ENCODE results near the gene PMIS2. TPM values are rescaled to one million over a fixed set of nuclear protein-coding genes. Genes with fewer than 3 reads are reported as not detected.
A peak's percentile ranks its signal among the peaks of the same experiment; 100 is the strongest.

Gene PMIS2
- total and polyA plus RNA-seq, 2 of the 8 experiments (the other 6 are each of a cell fraction or from before 2014, with no cell fraction given), result not detected

DNA sequence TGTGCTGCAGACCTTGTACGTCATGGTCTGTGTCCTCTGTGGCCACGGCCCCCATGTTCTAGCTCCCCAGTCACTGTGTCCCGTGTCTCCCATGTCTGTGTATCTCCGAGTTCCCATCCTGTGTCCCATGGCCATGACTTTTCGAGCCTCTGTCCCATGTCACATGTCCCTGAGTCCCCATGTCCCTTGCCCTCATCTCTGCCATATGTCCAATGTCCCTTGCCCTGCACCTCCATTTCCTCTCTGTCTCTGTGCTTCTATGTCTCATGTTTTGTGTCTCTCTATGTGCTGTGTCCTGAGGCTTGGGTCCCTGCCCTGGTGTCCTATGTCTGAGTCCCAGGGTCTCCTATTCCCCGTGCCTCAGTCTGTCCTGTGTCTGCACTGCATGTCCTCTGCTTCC is 24.5 kb upstream of the PMIS2 start:
- Histone ChIP-seq H2BK5ac (ENCODE audit: low read depth, low read length) (no peak overlapping the region), H3K4ac (replicated peaks; ENCODE audit: insufficient read length, low read depth, low read length) (no peak overlapping the region), H2BK15ac (ENCODE audit: low read length) (no peak overlapping the region), H3K36me3 (ENCODE audit: control insufficient read depth in 2 of 4, insufficient read depth in 4 of 4, low read length in 3 of 4) (no peaks in the 10 kb centered on the region), H2BK12ac (ENCODE audit: low read depth, low read length) (peak overlapping the region; percentile 80; the same call in 1 of the 2 replicates), H2AFZ (ENCODE audit: low read length) (no peak overlapping the region), H3K9me3 (ENCODE audit: insufficient read depth in 2 of 2, low read depth in 1 of 2, low read length in 1 of 2) (no peaks in the 10 kb centered on the region; a peak in 1 of 4 replicates), H3K27me3 (replicated peaks in 1 of 4; ENCODE audit: control insufficient read depth in 3 of 4, extremely low read depth in 1 of 4, insufficient read depth in 3 of 4, low read length in 3 of 4) (peaks cover 0 to 16% (median 10%) of the 10 kb centered on the region in 4 experiments; a peak in 5 of 7 replicates), H3K4me2 (ENCODE audit: insufficient read depth in 1 of 2, low read depth in 2 of 2, low read length in 2 of 2) (no peak overlapping the region), H3K23ac (ENCODE audit: insufficient read length) (no peak overlapping the region), H3K18ac (ENCODE audit: extremely low read depth, low read length) (no peak overlapping the region), H4K91ac (replicated peaks; ENCODE audit: insufficient read length, low read length) (no peak overlapping the region), H3K79me1 (ENCODE audit: low read depth, low read length) (no peaks in the 10 kb centered on the region), H4K5ac (ENCODE audit: insufficient read length, low read depth, low read length) (no peak overlapping the region), H2BK120ac (replicated peaks; ENCODE audit: low read depth, low read length) (no peak overlapping the region), H4K8ac (ENCODE audit: extremely low read depth, insufficient read depth, low read length) (peak overlapping the region; percentile 18; the same call in 1 of the 2 replicates), H3K56ac (replicated peaks; ENCODE audit: insufficient read length, low read depth, low read length) (no peak overlapping the region), H3K23me2 (ENCODE audit: low read depth, low read length) (peaks cover 4% of the 10 kb centered on the region; the same call in 1 of the 2 replicates), H3K27ac (ENCODE audit: low read depth, low read length) (no peak overlapping the region), H2BK20ac (ENCODE audit: low read length) (no peak overlapping the region), H3K4me3 (ENCODE audit: extremely low read depth in 1 of 4, insufficient read depth in 2 of 4, low read depth in 3 of 4, low read length in 4 of 4) (no peak overlapping the region), H3K9ac (replicated peaks in 1 of 4; ENCODE audit: extremely low read depth in 1 of 4, low read depth in 3 of 4, low read length in 3 of 4) (no peak overlapping the region), H3K79me2 (ENCODE audit: control insufficient read depth in 1 of 2, insufficient read depth in 2 of 2, low read length in 2 of 2) (no peaks in the 10 kb centered on the region), H3K4me1 (replicated peaks in 1 of 4; ENCODE audit: control insufficient read depth in 3 of 4, insufficient read depth in 4 of 4, low read length in 3 of 4) (peaks cover 0 to 6% (median 4%) of the 10 kb centered on the region in 4 experiments; a peak in 3 of 7 replicates), H3K14ac (ENCODE audit: insufficient read length) (no peak overlapping the region), H4K20me1 (replicated peaks in 1 of 2; ENCODE audit: control insufficient read depth in 1 of 2, insufficient read depth in 2 of 2, low read length in 2 of 2) (peaks cover 7 to 8% of the 10 kb centered on the region in 2 experiments), H2AK5ac (ENCODE audit: low read depth, low read length) (no peak overlapping the region)
- ChIA-PET CTCF (ENCODE audit: partially characterized antibody) (interaction anchor here (1.2 to 7.7 kb wide), 2 partner anchors 13 to 29 kb away, joined by 3 to 90 read pairs; partner anchors contain the start of gene PMIS2), POLR2A (ENCODE audit: partially characterized antibody) (interaction anchor here (1.2 kb wide), 1 partner anchor 53 kb away, joined by 4 read pairs; no protein-coding TSS in a partner anchor)
- 81% methylated on average over 6 of the region's 6 CpGs; no CpG with 5 or more reads in 1 of the 2 experiments for WGBS, 2 experiments (ENCODE audit: extremely low coverage in 1 of 2, insufficient coverage in 1 of 2, insufficient read length in 1 of 2, insufficient replicate concordance in 2 of 2, low coverage in 1 of 2, low lambda C conversion rate in 2 of 2, missing lambda C conversion rate in 1 of 2)
- DNase-seq (ENCODE audit: low read depth in 1 of 2, low spot score in 2 of 2) (no peak), FAIRE-seq (no peak)
- no peak for TF ChIP-seq TAF7 (optimal IDR thresholded peaks at IDR 0.05; ENCODE audit: borderline replicate concordance, low read depth, low read length)
- no peak for TF ChIP-seq EP300 (IDR thresholded peaks at IDR 0.05; ENCODE audit: borderline replicate concordance in 1 of 2, low read depth in 2 of 2, low read length in 2 of 2)
- no peak for TF ChIP-seq GABPA (IDR thresholded peaks at IDR 0.05; ENCODE audit: borderline replicate concordance, insufficient read depth, low read length)
- TF ChIP-seq, protein P1, sequence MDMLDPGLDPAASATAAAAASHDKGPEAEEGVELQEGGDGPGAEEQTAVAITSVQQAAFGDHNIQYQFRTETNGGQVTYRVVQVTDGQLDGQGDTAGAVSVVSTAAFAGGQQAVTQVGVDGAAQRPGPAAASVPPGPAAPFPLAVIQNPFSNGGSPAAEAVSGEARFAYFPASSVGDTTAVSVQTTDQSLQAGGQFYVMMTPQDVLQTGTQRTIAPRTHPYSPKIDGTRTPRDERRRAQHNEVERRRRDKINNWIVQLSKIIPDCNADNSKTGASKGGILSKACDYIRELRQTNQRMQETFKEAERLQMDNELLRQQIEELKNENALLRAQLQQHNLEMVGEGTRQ (IDR thresholded peaks at IDR 0.05; ENCODE audit: low read length), result no peak
- no peak for TF ChIP-seq SIN3A (conservative IDR thresholded peaks at IDR 0.05 in 1 of 2, IDR thresholded peaks at IDR 0.05 in 1 of 2; ENCODE audit: low read depth in 1 of 2, low read length in 2 of 2)
- no peak for TF ChIP-seq SP2 (IDR thresholded peaks at IDR 0.05; ENCODE audit: low read length)
- no peak for TF ChIP-seq BRCA1 (IDR thresholded peaks at IDR 0.05; ENCODE audit: low read depth, low read length)
- no peak for TF ChIP-seq PHF8 (conservative IDR thresholded peaks at IDR 0.05; ENCODE audit: low read depth, low read length)
- no peak for TF ChIP-seq POLR2A (IDR thresholded peaks at IDR 0.05; ENCODE audit: control extremely low read depth in 1 of 2, low read depth in 2 of 2, low read length in 2 of 2)
- TF ChIP-seq SIRT6 (IDR thresholded peaks at IDR 0.05; ENCODE audit: low read length), result no peak
- no peak for TF ChIP-seq SRF (IDR thresholded peaks at IDR 0.05; ENCODE audit: low read depth, low read length)
- no peak for TF ChIP-seq RBBP5 (IDR thresholded peaks at IDR 0.05; ENCODE audit: borderline replicate concordance, low read depth, low read length)
- no peak for TF ChIP-seq TCF12 (IDR thresholded peaks at IDR 0.05; ENCODE audit: low read depth, low read length)
